DND-41 (cell line): ENCODE results near the gene DNASE1L2.

Experiments used
- ATAC-seq: fragments of 200-7000 bp; cut with Tn5 transposase; 3 replicates; pipeline ENCODE4 v1.9.1; 2021; ENCODE audit warnings: low read depth; ENCODE audit not compliant: insufficient read depth
- DNase-seq: peaks from one replicate; pipeline ENCODE4 v3.0.0-alpha.2; 2020
- H2AFZ ChIP-seq: 2 replicates; pipeline ENCODE4 v1.6.0; 2012; ENCODE audit warnings: low read depth, low read length
- H3K27ac ChIP-seq: 2 replicates; pipeline ENCODE4 v1.5.1; 2012; ENCODE audit warnings: low read length, inconsistent platforms
- H3K27me3 ChIP-seq: fragments of 200-600 bp; sonication (generic); 2 replicates; pipeline ENCODE4 v1.6.0; 2012; ENCODE audit warnings: low read length, mild to moderate bottlenecking, inconsistent platforms; ENCODE audit not compliant: insufficient read depth, poor library complexity
- H3K36me3 ChIP-seq: 2 replicates; pipeline ENCODE4 v1.5.1; 2012; ENCODE audit warnings: low read length, inconsistent platforms; ENCODE audit not compliant: insufficient read depth
- H3K4me1 ChIP-seq: 2 replicates; pipeline ENCODE4 v1.5.1; 2012; ENCODE audit warnings: mild to moderate bottlenecking, low read length; ENCODE audit not compliant: insufficient read depth
- H3K4me2 ChIP-seq: 2 replicates; pipeline ENCODE4 v1.6.0; 2012; ENCODE audit warnings: mild to moderate bottlenecking, moderate library complexity, low read length, inconsistent platforms; ENCODE audit not compliant: insufficient read depth
- H3K4me3 ChIP-seq, 2 experiments: fragments of 200-600 bp in 1 of 2; shearing (Covaris generic) in 1 of 2; 2 replicates each; pipeline ENCODE4 v1.5.1; 2012 to 2016; ENCODE audit warnings: inconsistent platforms in 2 of 2, low read length in 2 of 2, mild to moderate bottlenecking in 2 of 2, low read depth in 1 of 2, moderate library complexity in 1 of 2
- H3K79me2 ChIP-seq: 2 replicates; pipeline ENCODE4 v1.6.0; 2012; ENCODE audit warnings: low read length, inconsistent platforms; ENCODE audit not compliant: insufficient read depth
- H3K9ac ChIP-seq: 2 replicates; pipeline ENCODE4 v1.6.0; 2012; ENCODE audit warnings: low read depth, mild to moderate bottlenecking, inconsistent platforms, low read length, moderate library complexity
- H3K9me3 ChIP-seq: 2 replicates; pipeline ENCODE4 v1.5.1; 2012; ENCODE audit warnings: low read length, moderate library complexity, mild to moderate bottlenecking, inconsistent platforms; ENCODE audit not compliant: insufficient read depth, severe bottlenecking
- H4K20me1 ChIP-seq: 2 replicates; pipeline ENCODE4 v1.6.0; 2012; ENCODE audit warnings: low read length; ENCODE audit not compliant: insufficient read depth
- EZH2 ChIP-seq: IDR thresholded peaks from 3 replicates; pipeline ENCODE4 v1.6.1; 2012; ENCODE audit warnings: borderline replicate concordance, low read depth, mild to moderate bottlenecking, moderate library complexity, low read length, inconsistent platforms; ENCODE audit not compliant: severe bottlenecking
- TF ChIP-seq, protein P1 (sequence below): IDR thresholded peaks from 2 replicates; pipeline ENCODE4 v1.5.1; 2012; ENCODE audit warnings: borderline replicate concordance, low read length, moderate library complexity, mild to moderate bottlenecking; ENCODE audit not compliant: poor library complexity, severe bottlenecking; ENCODE audit errors: extremely low read depth

The DNASE1L2 gene

DNA sequence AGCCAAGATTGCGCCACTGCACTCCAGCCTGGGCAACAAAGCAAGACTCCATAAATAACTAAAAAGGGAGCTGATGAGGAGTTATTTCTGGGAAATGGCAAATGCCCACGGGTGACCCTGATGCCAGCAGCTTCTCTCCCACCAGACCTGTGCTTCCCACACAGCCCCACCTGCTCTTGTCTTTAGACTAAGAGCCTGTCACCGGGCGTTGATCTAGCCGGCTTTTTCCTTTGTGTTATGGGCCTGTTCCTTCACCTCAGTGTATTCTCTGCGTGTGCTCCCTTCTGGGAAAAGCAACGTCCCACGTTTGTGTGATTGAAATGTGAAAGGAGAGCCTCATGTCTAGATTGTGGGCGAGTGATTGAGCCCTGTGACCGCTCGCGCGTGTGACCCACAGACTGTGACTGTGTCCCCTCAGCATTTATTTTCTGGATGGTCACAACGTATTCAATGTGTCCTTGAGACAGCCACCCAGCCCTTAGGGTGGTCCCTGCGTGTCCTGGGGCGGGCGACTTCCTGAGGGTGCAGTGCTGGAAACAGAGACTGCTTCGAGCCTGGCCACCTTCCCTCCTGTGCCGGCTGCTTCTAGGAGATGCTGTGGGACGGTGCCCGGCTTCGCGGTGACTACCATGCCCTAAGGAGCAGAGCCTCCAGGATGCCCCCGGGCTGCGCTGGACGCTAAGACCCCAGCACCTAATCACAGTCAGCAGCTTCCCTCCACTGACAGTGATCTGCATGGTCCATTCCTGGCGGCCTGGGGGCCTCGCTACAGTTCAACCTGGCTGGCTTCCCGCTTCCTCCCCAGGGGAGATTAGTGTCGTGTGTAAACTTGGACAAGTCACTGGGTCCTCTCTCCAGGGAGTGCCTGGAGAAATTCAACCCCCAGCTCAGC lies 39.5 kb downstream of the DNASE1L2 start:
- Histone ChIP-seq H3K9me3 (no peaks in the 10 kb centered on the region), H3K4me1 (no peaks in the 10 kb centered on the region), H3K79me2 (peaks cover 2% of the 10 kb centered on the region; the same call in 1 of the 2 replicates), H2AFZ (no peak overlapping the region), H3K27me3 (no peaks in the 10 kb centered on the region), H3K4me2 (no peak overlapping the region), H3K27ac (no peak overlapping the region), H3K4me3 (no peak overlapping the region), H4K20me1 (peaks cover 19% of the 10 kb centered on the region), H3K36me3 (no peaks in the 10 kb centered on the region), H3K9ac (no peak overlapping the region)
- TF ChIP-seq, protein P1, sequence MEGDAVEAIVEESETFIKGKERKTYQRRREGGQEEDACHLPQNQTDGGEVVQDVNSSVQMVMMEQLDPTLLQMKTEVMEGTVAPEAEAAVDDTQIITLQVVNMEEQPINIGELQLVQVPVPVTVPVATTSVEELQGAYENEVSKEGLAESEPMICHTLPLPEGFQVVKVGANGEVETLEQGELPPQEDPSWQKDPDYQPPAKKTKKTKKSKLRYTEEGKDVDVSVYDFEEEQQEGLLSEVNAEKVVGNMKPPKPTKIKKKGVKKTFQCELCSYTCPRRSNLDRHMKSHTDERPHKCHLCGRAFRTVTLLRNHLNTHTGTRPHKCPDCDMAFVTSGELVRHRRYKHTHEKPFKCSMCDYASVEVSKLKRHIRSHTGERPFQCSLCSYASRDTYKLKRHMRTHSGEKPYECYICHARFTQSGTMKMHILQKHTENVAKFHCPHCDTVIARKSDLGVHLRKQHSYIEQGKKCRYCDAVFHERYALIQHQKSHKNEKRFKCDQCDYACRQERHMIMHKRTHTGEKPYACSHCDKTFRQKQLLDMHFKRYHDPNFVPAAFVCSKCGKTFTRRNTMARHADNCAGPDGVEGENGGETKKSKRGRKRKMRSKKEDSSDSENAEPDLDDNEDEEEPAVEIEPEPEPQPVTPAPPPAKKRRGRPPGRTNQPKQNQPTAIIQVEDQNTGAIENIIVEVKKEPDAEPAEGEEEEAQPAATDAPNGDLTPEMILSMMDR, result no peak
- TF ChIP-seq EZH2, result no peak
- ATAC-seq (no peak), DNase-seq (no peak)

DNA sequence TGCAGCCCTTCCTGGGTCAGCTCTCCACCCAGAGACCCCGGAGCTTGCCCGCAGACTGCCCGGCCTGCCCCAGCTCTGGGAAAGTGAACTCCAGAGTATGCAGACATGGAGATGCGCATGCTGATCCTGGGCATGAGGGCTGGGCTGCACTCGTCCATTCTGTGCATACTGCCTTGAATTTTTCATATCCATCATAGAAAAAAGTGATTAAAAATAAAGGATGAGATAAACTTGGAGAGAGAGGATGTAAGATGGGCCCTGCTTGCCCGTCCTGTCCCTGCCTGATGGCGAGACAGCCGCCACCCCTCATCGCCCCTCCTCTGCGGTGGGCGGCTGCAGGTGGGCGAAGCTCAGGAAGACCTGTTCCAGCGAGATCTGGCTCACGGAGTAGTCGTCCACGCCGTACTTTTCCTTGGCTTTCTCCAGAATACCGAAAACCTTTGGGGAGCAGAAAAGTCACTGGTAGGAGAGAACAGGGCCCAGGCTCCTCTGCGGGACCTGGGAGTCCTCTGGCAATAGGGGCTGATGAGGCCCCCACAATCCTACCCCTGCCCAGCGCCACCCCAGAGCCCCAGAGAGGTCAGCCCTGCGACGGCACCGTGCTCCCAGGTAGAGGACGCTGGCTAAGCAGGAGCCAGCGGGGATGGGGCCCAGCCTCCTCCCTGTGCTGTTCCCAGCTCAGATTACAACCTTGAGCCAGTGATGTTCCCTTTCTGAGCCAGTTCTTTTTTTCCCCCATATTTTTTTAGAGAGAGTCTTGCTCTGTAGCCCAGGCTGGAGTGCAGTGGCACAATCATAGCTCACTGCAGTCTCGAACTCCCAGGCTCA lies 40.3 kb downstream of the DNASE1L2 start:
- Histone ChIP-seq H3K9me3 (no peaks in the 10 kb centered on the region), H3K4me2 (no peak overlapping the region), H3K9ac (no peak overlapping the region), H4K20me1 (peaks cover 14% of the 10 kb centered on the region), H3K36me3 (no peaks in the 10 kb centered on the region), H3K4me3 (no peak overlapping the region), H3K27ac (no peak overlapping the region), H3K4me1 (no peaks in the 10 kb centered on the region), H2AFZ (no peak overlapping the region), H3K79me2 (no peaks in the 10 kb centered on the region), H3K27me3 (no peaks in the 10 kb centered on the region)
- DNase-seq (no peak), ATAC-seq (no peak)
- no peak for TF ChIP-seq EZH2
- TF ChIP-seq, protein P1, result no peak

DNA sequence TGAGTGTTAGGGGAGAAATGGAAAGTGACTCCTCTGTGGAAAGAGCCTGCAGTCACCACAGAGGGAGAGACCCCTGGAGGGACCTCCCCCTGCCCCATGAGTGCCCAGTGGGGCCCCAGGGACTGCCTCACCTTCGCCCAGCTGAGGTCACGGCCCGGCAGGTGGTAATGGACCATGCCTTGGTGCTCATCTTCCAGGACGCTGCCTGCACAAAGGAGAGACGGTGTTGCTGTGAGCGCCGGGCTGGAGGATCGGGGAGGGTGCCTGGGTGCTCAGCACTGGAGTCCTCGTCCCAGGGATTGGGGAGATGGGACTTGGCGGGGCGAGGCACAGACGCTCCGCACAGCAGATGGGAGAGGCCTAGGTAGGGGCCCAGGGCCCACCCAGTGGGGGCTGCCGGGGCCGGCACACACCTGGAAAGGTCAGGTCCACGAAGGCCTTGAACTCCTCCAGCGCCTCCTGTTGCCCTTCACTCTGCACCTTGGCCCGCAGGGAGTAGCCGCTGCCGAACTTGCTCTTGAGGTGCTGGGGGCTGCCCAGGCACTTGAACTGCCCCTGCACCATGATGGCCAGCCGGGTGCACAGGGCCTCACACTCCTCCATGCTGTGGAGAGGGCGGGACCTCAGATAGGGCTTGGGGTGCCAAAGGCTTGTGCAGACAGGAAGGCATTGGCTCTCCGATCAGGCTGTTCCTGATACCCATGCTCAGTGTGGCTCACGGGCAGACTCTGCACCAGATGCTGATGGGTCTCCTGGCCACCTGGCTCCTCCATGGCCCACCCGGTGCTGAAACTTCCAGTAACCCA lies 41.4 kb downstream of the DNASE1L2 start:
- TF ChIP-seq, protein P1, result no peak
- no peak for TF ChIP-seq EZH2
- Histone ChIP-seq H3K36me3 (no peaks in the 10 kb centered on the region), H3K27ac (no peak overlapping the region), H3K79me2 (no peaks in the 10 kb centered on the region), H3K4me1 (no peaks in the 10 kb centered on the region), H4K20me1 (0 out of 2 replicates have a peak, but pooled peaks cover 10% of the 10 kb centered on the region), H3K9ac (no peak overlapping the region), H3K4me2 (no peak overlapping the region), H3K9me3 (no peaks in the 10 kb centered on the region), H3K4me3 (no peak overlapping the region), H2AFZ (no peak overlapping the region), H3K27me3 (no peaks in the 10 kb centered on the region)
- ATAC-seq, result no peak
- no peak for DNase-seq
